ENCODE results near the gene CHPF2. TPM values are rescaled to one million over a fixed set of nuclear protein-coding genes. Genes with fewer than 3 reads are reported as not detected.

The CHPF2 gene
- total and polyA plus RNA-seq, 2 of the 13 experiments (the other 11 are each of a cell fraction or from before 2014, with no cell fraction given) = 15.4 to 21.5 TPM

DNA sequence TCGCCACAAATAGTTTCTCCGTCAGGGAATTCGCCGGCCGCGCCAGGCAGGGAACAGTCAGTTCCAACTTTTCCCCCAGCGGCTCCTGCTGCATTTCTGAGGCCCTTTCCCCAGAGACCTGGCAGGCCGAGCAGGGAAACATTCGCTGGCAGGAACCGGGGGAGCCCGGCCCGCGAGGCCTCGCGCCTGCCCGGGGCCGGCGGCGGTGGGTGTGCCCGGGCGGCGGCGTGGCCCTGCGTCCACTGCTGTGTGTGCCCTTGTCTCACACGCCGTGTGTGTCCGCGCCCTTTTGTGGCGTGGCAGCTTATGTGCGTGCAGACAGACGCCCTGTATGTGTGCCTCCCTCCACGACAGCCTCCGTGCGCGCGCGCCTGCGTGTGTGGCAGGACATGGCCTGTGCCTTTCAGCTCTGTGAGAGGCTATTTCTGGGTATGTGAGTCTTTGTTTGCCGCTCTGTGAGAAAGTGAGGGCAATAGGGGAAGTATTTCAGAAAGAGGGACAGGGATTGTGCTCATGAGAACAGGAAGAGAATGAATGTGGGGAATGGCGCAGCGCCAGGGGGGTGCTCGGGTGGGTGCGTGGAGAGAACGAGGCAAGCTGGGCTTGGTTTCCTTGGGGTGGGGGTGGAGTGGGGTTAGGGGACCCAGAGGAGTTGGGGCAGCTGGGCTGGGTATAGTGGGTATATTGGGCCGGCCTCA is 16.9 kb downstream of the CHPF2 start:
- ChIA-PET POLR2A (no interaction called here), CTCF (ENCODE audit: low intra/inter-chr PET ratio, low total read pairs) (no interaction called here)
- no peak for DNase-seq (ENCODE audit: low spot score)
- no peaks in the 10 kb centered on the region; the same call in 1 of the 2 replicates for H4K20me1 ChIP-seq (ENCODE audit: insufficient read depth, low read length)
- H3K4me3 ChIP-seq (replicated peaks in 1 of 3; ENCODE audit: insufficient read depth in 1 of 3, low read depth in 2 of 3, low read length in 3 of 3) = peak overlapping the region; percentile 29 to 71 (median 59); a peak in 5 of 6 replicates
- H3K27ac ChIP-seq (ENCODE audit: extremely low read length, insufficient read depth, low read length) = no peak overlapping the region
- H2AFZ ChIP-seq (ENCODE audit: low read length) = no peak overlapping the region
- no peaks in the 10 kb centered on the region for H3K79me2 ChIP-seq (ENCODE audit: insufficient read depth, low read length)
- peaks cover 14 to 85% of the 10 kb centered on the region in 2 experiments for H3K27me3 ChIP-seq (ENCODE audit: control insufficient read depth in 1 of 2, insufficient read depth in 2 of 2, low read length in 2 of 2)
- intact Hi-C loops (cut with micrococcal nuclease; ENCODE audit: unreplicated experiment) (loop anchor here (2.0 to 10.0 kb wide), 3 partner anchors 16 to 164 kb away; partner anchors contain the start of genes AGAP3, CHPF2, FASTK and TMUB1), in situ Hi-C loops (cut with HindIII; ENCODE audit: extremely low pct_ligation_motif_present, low pct_unique_long_range_greater_than_20kb) (no loop called here)
- peak; percentile 7 for ATAC-seq
- H3K4me1 ChIP-seq (ENCODE audit: insufficient read depth, low read length) = peaks cover 70% of the 10 kb centered on the region
- no peaks in the 10 kb centered on the region for H3K9me3 ChIP-seq (ENCODE audit: low read length)
- no TSS peak for BruUV-seq (replicated peaks)
- no peak overlapping the region for H3K9ac ChIP-seq (ENCODE audit: insufficient read depth, low read depth, low read length)
- H3K4me2 ChIP-seq (ENCODE audit: low read depth, low read length) = peak overlapping the region; percentile 83
- WGBS (ENCODE audit: low lambda C conversion rate) = 13% methylated on average over 14 of the region's 45 CpGs
- FAIRE-seq = no peak
- no peaks in the 10 kb centered on the region for H3K36me3 ChIP-seq (replicated peaks in 1 of 2; ENCODE audit: control insufficient read depth in 1 of 2, insufficient read depth in 2 of 2, low read length in 2 of 2)
- TF ChIP-seq ZBTB20 (CRISPR knock-in tag; IDR thresholded peaks at IDR 0.05; ENCODE audit: borderline replicate concordance, low read depth) (no peak), ZNF230 (CRISPR knock-in tag; IDR thresholded peaks at IDR 0.05) (no peak), MYC (CRISPR knock-in tag; IDR thresholded peaks at IDR 0.05; ENCODE audit: borderline replicate concordance) (no peak), HNRNPH1 (optimal IDR thresholded peaks at IDR 0.05; ENCODE audit: low read depth, low read length) (no peak), FOXJ3 (CRISPR knock-in tag; IDR thresholded peaks at IDR 0.05; ENCODE audit: borderline replicate concordance) (no peak), SIN3A (IDR thresholded peaks at IDR 0.05; ENCODE audit: borderline replicate concordance, low read depth, low read length) (0 out of 2 replicates have a peak, but pooled peaks have one; percentile 15), GZF1 (CRISPR knock-in tag; IDR thresholded peaks at IDR 0.05) (no peak)
- TF ChIP-seq, protein P1, sequence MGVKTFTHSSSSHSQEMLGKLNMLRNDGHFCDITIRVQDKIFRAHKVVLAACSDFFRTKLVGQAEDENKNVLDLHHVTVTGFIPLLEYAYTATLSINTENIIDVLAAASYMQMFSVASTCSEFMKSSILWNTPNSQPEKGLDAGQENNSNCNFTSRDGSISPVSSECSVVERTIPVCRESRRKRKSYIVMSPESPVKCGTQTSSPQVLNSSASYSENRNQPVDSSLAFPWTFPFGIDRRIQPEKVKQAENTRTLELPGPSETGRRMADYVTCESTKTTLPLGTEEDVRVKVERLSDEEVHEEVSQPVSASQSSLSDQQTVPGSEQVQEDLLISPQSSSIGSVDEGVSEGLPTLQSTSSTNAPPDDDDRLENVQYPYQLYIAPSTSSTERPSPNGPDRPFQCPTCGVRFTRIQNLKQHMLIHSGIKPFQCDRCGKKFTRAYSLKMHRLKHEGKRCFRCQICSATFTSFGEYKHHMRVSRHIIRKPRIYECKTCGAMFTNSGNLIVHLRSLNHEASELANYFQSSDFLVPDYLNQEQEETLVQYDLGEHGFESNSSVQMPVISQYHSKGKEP (CRISPR knock-in tag; IDR thresholded peaks at IDR 0.05) = no peak
- TF ChIP-seq, protein P2, sequence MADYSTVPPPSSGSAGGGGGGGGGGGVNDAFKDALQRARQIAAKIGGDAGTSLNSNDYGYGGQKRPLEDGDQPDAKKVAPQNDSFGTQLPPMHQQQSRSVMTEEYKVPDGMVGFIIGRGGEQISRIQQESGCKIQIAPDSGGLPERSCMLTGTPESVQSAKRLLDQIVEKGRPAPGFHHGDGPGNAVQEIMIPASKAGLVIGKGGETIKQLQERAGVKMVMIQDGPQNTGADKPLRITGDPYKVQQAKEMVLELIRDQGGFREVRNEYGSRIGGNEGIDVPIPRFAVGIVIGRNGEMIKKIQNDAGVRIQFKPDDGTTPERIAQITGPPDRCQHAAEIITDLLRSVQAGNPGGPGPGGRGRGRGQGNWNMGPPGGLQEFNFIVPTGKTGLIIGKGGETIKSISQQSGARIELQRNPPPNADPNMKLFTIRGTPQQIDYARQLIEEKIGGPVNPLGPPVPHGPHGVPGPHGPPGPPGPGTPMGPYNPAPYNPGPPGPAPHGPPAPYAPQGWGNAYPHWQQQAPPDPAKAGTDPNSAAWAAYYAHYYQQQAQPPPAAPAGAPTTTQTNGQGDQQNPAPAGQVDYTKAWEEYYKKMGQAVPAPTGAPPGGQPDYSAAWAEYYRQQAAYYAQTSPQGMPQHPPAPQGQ (CRISPR knock-in tag; IDR thresholded peaks at IDR 0.05; ENCODE audit: borderline replicate concordance) = no peak
- TF ChIP-seq, protein P3, sequence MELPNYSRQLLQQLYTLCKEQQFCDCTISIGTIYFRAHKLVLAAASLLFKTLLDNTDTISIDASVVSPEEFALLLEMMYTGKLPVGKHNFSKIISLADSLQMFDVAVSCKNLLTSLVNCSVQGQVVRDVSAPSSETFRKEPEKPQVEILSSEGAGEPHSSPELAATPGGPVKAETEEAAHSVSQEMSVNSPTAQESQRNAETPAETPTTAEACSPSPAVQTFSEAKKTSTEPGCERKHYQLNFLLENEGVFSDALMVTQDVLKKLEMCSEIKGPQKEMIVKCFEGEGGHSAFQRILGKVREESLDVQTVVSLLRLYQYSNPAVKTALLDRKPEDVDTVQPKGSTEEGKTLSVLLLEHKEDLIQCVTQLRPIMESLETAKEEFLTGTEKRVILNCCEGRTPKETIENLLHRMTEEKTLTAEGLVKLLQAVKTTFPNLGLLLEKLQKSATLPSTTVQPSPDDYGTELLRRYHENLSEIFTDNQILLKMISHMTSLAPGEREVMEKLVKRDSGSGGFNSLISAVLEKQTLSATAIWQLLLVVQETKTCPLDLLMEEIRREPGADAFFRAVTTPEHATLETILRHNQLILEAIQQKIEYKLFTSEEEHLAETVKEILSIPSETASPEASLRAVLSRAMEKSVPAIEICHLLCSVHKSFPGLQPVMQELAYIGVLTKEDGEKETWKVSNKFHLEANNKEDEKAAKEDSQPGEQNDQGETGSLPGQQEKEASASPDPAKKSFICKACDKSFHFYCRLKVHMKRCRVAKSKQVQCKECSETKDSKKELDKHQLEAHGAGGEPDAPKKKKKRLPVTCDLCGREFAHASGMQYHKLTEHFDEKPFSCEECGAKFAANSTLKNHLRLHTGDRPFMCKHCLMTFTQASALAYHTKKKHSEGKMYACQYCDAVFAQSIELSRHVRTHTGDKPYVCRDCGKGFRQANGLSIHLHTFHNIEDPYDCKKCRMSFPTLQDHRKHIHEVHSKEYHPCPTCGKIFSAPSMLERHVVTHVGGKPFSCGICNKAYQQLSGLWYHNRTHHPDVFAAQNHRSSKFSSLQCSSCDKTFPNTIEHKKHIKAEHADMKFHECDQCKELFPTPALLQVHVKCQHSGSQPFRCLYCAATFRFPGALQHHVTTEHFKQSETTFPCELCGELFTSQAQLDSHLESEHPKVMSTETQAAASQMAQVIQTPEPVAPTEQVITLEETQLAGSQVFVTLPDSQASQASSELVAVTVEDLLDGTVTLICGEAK (IDR thresholded peaks at IDR 0.05) = no peak
- TF ChIP-seq, protein P3 (CRISPR knock-in tag; IDR thresholded peaks at IDR 0.05) = peak; percentile 29; the same call in 1 of the 2 replicates

Data from HepG2 (cell line).